ENCODE measurements around the gene C1orf185.
"Not testable (repeated sequence)": the region's sequence is repeated elsewhere in the genome, so short reads cannot be mapped to it uniquely, and the experiment has no call there.

The C1orf185 gene

DNA sequence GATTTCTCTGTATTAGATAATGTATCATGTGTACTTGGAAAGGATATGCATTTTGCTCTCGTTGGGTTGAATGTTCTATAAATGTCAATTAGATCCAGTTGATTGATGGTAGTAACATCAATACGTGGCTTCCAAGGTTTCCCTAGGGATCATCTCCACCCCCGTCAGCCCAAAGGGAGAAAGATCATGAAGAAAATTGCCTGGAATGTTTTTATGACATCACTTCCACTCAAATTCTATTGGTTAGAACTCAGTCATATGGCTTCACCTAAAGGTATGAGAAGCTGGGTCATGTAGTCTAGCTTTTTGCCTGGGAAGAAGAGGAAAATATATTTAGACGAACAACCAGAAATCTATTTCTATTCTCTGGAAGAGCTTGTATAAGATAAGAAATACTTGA, at the start of gene C1orf185:
Gene C1orf185, plus strand, starts transcription at position 253 of the 400 bp plus-strand sequence. Its CDS starts 6 bp downstream, at position 259.
- no peak for DNase-seq

DNA sequence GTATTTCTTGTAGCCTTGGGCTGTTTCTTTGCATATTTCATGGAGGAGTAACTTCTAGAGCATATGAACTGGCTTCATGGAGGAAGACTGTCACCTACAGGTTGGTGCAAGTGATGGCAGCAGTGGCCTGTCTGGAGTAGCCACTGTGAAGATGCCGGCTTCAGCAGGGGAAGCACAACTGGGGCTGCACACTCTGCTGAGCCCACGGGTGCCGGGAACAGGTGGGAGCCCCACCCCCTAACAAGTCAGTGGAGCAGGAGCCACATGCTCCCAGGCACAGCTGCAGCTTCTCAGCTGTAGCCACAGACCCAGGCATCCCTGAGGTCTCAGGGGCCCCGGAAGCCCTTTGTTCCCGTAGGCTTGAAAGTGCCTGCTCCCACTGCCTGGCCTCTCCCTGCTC, 43.2 kb upstream of the C1orf185 start:
- no peak for DNase-seq

DNA sequence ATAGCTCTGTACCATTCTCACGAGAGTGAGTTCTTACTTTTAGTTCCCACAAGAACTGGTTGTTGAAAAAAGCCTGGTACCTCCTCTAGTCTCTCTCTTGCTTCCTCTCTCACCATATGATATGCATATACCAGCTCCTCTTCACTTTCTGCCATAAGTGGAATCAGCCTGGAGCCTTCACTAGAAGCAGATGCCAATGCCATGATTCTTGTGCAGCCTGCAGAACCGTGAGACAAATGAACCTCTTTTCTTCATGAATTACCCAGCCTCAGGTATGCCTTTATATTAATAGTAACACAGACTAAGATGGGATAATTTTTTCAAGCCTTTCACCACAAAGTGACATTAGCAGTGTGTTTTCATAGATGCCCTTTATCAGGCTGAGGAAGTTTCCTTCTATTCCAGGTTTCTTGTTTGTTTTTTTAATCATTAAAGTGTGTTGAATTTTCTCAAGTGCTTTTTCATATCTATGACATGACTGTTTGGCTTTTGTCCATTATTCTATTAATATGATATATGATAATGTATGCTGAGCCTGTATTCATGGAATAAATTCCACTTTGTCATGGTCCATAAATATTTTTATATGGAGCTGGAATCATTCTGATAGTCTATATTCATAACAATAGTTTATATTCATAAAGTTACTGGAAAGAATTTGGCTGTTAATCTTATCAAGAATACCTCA, 40.7 kb upstream of the C1orf185 start:
- no peak for DNase-seq

DNA sequence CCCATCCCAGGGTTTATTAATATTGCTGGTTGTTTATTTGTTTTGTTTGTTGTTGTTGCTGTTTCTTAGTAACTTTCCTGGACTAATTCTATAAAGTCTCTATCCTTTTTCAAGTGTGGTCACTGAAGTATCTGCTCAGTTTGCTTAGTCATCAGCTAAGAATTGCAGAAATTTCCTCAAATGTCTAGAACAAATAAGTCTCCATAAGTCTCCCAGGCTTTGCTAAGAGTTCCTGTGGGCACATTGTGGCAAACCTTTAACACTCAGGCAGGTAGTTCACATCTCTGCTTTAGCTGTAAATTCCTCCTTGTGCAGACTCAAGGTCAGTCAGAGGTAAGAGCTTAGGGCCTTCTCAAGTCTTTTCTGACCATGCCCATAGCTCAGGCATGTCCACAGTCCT, 38.9 kb upstream of the C1orf185 start:
- DNase-seq = no peak

DNA sequence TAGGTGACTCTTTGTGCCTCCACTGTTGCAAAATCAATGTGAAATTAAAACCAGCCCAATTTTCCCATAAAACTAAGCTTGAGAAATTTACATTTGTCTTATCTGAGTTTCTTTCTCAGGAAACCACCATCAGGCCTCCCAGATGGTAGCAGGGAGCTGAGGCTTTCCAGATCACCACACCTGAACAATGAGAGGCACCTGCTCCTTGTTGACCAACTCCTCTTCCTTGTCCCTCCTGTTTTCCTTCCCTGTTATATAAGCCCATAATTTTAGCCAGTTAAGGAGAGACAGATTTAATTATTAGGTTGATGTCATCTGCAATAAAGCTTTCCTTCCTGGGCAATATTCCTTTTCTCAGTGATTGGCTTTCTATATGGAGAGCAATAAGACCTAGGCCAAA, 32.0 kb upstream of the C1orf185 start:
- DNase-seq = no peak

DNA sequence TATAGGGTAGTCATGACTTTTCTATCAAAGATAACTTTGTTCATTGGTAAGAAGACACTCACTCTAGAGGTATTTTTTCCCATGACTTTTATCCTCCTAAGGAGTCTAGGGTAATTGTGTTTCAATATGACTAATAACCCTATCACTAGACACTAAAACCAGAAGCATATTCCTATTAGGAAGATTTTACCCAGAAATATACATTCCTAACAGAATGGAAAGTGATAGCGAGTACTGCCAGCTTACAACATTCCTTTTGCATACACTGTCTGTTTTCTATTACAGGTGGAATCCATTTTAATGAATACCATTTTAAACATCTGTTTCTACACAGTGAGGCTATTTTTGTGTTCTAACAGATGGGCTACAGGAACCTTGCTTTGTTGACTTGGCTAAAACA, 31.4 kb upstream of the C1orf185 start:
- DNase-seq = no peak

DNA sequence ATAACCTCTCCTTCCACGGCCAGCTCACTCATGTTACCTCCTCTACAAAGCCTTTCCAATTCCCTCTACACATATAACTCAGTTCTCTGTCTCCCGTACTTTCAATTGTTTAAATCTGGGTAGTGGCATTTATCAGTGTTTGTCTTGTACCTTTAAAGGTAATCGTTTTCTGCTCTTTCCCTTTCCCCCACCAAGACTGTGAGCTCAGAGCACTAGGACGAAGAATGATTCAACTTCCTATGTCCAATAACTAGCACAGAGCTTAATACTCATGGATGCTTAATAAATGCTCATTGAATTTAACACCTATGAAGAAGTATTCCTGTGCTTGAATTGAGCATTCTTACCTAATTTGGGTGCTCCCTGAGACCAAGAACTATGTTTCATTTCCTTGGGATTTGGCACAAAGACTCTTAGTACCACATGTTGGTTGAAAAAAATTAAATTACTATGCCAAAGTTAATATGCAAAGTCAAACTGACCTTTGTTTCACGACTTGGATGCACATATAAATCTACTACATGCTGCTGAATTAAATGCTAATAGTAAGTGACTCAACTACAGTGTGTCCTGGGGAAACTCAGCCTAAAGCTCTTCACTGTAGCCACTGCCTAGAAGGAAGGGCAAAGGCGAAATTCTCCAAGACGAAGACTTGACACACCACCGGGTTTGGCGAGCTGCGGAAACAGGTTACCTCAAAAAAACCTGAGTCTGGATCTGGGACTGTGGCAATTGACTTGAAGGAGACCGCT, 30.6 kb upstream of the C1orf185 start:
- no peak for DNase-seq

DNA sequence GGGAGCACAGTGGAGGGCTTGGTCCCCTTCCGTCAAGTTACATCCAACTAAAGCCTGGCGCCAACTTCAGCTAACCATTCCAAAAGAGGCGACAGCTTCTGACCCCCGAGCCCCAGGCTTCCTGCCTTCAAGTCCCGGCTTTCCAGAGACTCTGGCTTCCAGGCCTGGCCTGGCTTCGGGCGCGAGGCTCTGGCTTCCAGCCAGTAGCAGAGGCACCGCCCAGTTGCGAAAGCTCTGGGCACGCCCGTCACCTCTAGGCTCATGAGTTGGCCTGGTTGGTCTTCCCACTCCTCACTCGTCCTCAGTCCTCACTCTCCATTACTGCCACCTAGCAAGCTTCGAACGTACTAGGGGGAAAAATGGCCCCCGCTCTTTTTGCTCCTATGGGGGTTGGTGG, 30.0 kb upstream of the C1orf185 start:
- no peak for DNase-seq

DNA sequence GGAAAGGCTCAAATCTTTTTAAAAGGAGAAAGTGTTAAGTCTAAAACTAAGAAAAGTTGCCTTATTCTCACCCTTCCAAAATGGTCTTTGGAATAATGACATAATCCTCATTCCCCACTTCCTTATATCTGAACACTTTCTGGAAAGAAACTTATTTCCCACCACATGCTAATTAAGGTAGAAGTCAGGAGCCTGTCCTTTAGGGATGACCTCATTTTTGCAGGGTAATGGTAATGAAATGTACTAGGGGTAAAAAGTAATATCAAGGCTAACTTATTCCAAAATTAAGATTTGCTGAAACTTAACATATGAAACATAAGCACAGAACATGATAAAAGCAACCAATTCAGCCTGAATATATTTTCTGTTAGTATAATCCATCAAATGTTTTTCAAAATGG, 29.4 kb upstream of the C1orf185 start:
- no peak for DNase-seq

DNA sequence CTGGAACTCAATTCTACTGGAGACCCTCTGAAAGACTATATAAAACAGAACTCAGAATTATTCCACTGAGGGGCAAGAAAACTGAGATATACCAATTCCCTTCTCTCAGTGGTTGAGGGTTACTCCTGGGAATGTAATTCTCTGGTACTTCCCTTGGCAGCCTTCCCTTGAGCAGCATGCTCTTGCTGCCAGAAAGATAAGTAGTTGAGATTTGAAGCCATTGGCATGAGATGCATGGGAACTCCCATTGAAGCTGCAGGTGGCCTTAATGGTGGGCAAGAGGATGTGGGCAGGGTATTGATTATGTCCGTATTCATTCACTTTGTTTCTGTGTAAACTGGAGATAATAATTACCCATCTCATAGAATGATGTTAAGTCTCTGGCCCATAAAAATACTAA, 28.6 kb upstream of the C1orf185 start:
- no peak for DNase-seq

DNA sequence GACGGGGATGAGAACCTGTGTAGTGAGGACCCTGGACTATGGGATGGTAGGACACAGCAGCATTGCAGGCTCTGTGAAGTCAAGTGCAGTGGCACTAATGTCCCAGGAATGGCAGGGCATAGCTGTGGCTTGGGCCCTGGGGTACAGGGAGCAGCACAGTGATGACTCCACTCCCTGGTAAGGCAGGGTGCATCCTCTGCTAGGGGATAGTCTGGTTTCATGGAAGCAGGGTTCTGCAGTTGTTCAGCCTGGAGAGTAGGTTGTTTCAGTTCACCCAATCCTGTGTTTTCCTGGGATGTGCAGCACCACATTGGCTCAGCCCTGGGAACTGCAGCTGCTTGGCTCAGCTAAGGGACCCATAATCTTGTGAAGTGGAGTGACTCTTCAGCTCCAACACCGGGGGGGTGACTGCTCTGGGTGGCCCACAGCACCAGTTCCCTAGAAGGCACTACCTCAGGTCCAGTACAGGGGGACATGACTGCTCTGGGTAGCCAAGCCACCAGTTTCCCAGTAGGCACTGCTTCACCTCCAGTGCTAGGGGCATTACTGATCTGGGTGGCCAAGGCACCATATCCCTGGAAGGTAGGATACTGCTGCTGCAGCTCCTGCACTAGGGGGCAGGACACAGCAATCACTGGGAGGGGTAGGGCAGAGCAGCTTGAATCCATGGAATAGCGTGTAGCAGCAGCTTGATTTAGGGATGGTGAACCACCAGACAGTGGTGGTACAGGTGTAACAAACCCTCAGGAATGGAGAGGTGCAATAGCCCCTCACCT, 15.3 kb upstream of the C1orf185 start:
- no peak for DNase-seq

DNA sequence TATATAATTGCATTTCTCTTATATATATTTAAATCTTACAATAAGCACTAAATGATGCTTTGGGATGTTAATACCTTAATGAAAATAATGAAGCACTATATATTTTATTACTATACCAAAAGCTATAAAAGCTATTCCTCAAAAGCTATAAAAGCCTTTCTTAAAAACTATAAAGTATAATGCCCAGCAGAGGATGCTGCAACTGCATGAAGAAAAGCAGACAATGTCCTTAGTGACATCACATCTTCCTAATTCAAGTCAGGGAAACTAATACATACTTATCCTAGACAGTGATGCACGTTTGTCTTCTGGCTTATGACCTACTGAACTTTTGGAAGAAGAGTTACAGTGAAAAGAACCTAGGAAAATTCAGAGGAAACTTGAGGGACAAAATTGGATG, 13.6 kb upstream of the C1orf185 start:
- no peak for DNase-seq

DNA sequence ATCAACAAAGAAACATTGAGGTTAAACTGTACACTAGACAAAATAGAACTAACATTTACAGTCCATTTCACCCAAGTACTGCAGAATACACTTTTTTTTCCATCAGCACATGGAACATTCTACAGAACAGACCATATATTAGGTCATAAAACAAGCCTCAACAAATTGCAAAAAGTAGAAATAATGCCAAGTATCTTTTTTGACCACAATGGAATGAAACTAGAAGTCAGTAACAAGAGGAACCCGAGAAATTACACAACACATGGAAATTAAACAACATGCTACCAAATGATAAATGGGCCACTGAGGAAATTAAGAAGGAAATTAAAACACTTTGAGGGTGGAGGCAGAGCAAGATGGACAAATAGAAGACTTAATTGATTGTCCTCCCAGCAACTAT, 8.4 kb upstream of the C1orf185 start:
- no peak for DNase-seq

DNA sequence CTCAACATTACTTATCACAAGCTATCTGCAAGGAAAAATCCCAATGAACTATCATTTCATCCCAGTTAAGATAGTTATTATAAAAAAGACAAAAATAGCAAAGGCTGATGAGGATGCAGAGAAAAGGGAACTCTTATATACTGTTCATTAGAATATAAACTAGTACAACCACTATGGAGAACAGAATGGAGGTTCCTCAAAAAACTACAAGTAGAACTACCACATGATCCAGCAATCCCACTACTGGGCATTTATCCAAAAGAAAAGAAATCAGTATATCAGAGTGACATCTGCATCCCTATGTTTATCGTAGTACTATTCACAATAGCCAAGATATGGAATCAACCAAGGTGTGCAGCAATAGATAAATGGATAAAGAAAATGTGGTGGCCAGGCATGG, 4.9 kb upstream of the C1orf185 start:
- no peak for DNase-seq

DNA sequence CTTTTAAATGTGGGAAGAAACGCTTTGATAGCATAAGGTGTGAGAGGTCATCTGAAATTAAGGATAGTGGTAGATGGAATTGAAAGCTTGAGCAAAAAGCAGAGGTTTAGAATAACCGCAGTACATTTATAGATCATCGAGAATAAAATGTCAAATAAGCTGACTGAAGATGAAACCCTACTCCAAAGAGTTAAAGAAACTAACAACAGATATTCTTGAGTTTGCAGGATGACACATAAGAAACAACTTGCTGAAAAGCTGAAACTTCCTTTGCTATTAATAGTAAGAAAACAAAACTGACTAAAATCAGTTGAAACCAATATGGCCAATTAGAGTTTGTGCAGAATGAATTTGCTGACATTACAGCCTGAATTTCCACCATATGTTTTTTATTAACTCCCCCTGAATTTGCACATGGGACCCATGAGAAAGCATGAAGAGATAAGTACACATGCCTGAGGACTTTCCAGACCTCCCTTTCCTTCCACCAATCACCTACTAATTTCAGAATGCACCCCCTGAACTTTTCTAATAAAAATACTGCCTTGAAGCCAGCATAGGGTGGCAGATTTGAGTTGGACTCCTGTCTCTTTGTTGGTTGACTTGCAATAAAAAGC, 1.7 kb upstream of the C1orf185 start:
- DNase-seq = no peak

DNA sequence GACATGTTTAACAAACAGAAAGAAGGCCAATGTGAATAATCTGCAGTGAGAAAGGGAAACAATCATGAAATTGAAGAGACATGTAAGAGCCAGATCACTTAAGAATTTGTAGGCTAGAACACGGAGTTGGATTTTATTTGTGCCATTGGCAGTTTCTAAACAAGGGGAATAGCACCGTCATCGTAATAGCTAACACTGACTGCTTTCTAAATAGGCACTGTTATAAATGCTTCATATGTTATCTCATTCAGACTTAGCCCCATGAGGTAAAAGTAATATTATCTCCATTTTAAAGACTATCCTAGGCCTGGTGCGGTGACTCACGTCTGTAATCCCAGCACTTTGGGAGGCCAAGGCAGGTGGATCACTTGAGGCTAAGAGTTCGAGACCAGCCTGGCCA, 12.1 kb downstream of the C1orf185 start:
- no peak for DNase-seq

DNA sequence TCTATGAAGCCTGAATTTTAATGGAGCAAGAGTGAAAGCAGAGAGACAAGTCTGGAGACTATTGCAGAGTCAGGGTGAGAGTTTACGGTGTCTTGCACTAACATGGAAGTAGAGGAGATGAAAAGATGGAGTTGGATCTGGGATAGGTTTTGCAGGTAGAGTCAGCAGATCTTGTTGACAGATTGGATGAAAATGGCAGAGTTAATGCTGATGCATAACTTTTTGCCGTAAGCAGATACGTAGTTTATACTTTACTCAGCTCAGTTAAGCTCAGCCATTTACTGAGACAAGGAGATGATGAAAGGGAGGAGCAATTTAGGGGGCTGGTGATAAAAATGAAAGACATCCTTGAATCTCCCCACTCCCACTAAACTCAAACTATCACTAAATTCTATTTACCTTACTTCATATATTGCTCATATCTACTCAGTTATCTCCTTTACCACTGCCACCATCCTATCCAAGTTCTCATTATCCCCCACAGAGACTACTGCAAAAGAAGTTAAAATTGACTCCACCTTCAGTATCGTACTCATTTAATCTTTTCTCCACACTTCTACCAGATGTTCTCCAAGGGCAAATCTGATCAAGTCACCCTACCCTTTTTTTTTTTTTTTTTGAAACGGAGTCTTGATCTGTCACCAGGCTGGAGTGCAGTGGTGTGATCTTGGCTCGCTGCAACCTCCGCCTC, 13.8 kb downstream of the C1orf185 start:
- DNase-seq = no peak

DNA sequence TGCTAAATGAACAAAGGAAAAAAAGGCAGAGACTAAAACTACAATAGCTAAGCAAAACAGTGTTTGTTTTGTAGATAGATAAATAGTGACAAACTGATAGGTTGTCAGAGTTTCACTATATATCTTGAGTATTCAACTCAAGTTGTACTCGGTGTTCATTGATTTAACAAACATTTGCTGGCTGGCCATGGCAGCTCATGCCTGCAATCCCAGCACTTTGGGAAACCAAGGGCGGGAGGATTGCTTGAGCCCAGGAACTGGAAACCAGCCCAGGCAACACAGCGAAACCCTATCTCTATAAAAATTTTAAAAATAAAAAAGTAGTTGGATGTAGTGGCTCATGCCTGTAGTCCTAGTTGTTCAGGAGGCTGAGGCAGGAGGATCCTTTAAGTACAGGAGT, 17.3 kb downstream of the C1orf185 start:
- DNase-seq = no peak

DNA sequence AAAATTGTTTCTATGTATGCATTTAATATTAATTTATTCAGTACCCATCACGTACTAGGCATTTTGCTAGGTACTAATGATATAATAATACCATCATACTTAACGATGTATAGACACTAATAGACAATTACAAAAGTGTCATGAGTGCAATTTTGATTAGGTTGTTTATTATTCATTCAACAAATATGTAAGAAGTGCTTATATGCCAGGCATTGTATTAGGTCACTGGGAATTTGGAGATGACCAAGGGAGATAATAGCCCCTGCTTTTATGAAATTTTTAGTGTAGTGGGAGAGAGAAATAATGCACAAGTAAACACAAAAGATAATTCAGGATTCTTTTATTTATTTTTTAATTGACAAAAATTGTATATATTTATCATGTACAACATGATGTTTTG, 18.6 kb downstream of the C1orf185 start:
- DNase-seq = no peak

DNA sequence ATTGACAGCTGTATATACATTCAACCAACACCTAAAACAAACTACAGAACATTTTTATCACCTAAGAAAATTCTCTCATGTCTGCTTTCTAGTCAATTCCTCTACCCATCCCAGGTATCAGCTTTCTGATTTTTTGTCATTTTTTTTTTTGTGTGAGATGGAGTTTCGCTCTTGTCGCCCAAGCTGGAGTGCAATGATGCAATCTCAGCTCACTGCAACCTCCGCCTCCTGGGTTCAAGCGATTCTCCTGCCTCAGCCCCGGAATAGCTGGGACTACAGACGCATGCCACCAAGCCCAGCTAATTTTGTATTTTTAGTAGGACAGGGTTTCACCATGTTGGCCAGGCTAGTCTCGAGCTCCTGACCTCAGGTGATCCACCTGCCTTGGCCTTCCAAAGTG, 25.1 kb downstream of the C1orf185 start:
- not testable (repeated sequence) for DNase-seq

DNA sequence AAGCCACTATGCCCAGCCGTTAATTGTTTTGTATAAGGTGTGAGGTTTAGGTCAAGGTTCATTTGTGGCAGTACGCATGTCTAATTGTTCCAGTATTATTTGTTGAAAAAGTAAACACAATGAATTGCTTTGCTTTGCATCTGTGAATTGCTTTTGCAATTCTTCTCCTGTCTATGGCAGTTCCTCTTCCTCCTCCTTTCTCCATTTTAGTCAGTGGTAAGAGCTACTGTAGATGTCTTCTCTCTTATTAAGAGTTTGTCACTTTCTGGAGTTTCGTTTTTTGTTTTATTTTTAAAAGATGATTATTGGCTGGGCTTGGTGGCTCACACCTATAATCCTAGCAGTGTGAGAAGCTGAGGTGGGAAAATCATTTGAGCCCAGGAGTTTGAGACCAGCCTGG, 29.2 kb downstream of the C1orf185 start:
- no peak for DNase-seq

DNA sequence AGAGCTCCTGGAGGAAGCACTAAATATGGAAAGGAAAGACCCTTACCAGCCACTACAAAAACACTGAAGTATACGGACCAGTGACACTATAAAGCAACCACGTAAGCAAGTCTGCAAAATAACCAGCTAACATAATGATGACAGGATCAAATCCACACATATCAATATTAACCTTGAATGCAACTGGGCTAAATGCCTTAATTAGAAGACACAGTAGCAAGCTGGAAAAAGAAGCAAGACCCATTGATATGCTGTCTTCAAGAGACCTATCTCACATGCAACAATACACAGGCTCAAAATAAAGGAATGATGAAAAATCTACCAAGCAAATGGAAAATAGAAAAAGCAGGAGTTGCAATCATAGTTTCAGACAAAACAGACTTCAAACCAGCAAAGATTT, 31.0 kb downstream of the C1orf185 start:
- DNase-seq = no peak

DNA sequence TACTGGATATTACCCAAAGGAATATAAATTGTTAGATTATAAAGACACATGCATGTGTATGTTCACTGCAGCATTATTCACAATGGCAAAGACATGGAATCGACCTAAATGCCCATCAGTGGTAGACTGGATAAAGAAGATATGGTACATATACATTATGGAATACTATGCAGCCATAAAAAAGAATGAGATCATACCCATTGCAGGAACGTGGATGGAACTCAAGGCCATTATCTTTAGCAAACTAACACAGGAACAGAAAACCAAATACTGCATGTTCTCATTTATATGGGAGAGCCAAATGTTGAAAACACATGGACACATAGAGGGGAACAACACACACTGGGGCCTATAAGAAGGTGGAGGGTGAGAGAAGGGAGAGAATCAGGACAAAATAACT, 35.7 kb downstream of the C1orf185 start:
- not testable (repeated sequence) for DNase-seq

All from NCI-H2171 (cell line).